SK-MEL-5 (cell line): ENCODE results near the gene APC2. TPM values are rescaled to one million over a fixed set of nuclear protein-coding genes. Genes with fewer than 3 reads are reported as not detected.
"Not testable (repeated sequence)": the region's sequence is repeated elsewhere in the genome, so short reads cannot be mapped to it uniquely, and the experiment has no call there.

Experiments
- DNase-seq: peaks from one replicate; pipeline ENCODE4 v3.0.0-alpha.2; 2016; ENCODE audit warnings: low read depth, low spot score
- in situ Hi-C: cut with HindIII; loops from 2 replicates; pipeline ENCODE4 v1.10.0; 2016; ENCODE audit warnings: low sequenced_read_pairs, high pct_unique_total_duplicates, low pct_unique_long_range_greater_than_20kb
- total RNA-seq: library from RNA; depleted of rRNA; stranded (reverse); fragments of >200 nt; shearing (Covaris generic); gene quantifications from 2 replicates; pipeline ENCODE4 v1.2.3, GENCODE V29; 2014

Gene APC2
- total RNA-seq, 1 experiment from 2014 or later, result 2.0 TPM

GRCh38 chr19:1438035-1438932, 11.6 kb upstream of the APC2 start, which contains the start of gene RPS15:
Gene RPS15 (plus strand): TSS chr19:1438396. CDS start chr19:1438426, 30 bp downstream.
- in situ Hi-C loops, result no loop called here
- DNase-seq, result peak; percentile 89

- DNase-seq, result no peak
- in situ Hi-C loops, result no loop called here
Observed at GRCh38 chr19:1438933-1439354, 11.0 kb upstream of the APC2 start.

- in situ Hi-C loops, DNase-seq: not testable (repeated sequence)
Observed at GRCh38 chr19:1439525-1440417, 10.2 kb upstream of the APC2 start.

GRCh38 chr19:1440418-1440801, 9.5 kb upstream of the APC2 start:
- DNase-seq, result no peak
- in situ Hi-C loops, result no loop called here

GRCh38 chr19:1441022-1441426, 8.9 kb upstream of the APC2 start:
- DNase-seq, result no peak
- in situ Hi-C loops, result no loop called here

GRCh38 chr19:1441677-1442438, 8.1 kb upstream of the APC2 start:
- in situ Hi-C loops, result no loop called here

GRCh38 chr19:1445185-1445931, 4.6 kb upstream of the APC2 start:
- in situ Hi-C loops, result no loop called here
- peak; percentile 62 for DNase-seq

More at GRCh38 chr19:1441677-1442438, 8.1 kb upstream of the APC2 start:
- no peak for DNase-seq

GRCh38 chr19:1445932-1446712, 3.8 kb upstream of the APC2 start:
- in situ Hi-C loops, result no loop called here
- DNase-seq, result peak; percentile 42

- in situ Hi-C loops, result no loop called here
- DNase-seq, result no peak
Observed at GRCh38 chr19:1446713-1447481, 3.0 kb upstream of the APC2 start.

GRCh38 chr19:1447504-1447903, 2.4 kb upstream of the APC2 start:
- no peak for DNase-seq
- in situ Hi-C loops, result no loop called here

- no peak for DNase-seq
- in situ Hi-C loops, result no loop called here
Observed at GRCh38 chr19:1447944-1448343, 2.0 kb upstream of the APC2 start.

GRCh38 chr19:1450735-1451731, 1.1 kb downstream of the APC2 start:
- in situ Hi-C loops, result no loop called here
- no peak for DNase-seq

GRCh38 chr19:1451916-1452801, 2.2 kb downstream of the APC2 start:
- DNase-seq, result no peak
- in situ Hi-C loops, result no loop called here
